ENCODE results near the gene APOA1.

DNA sequence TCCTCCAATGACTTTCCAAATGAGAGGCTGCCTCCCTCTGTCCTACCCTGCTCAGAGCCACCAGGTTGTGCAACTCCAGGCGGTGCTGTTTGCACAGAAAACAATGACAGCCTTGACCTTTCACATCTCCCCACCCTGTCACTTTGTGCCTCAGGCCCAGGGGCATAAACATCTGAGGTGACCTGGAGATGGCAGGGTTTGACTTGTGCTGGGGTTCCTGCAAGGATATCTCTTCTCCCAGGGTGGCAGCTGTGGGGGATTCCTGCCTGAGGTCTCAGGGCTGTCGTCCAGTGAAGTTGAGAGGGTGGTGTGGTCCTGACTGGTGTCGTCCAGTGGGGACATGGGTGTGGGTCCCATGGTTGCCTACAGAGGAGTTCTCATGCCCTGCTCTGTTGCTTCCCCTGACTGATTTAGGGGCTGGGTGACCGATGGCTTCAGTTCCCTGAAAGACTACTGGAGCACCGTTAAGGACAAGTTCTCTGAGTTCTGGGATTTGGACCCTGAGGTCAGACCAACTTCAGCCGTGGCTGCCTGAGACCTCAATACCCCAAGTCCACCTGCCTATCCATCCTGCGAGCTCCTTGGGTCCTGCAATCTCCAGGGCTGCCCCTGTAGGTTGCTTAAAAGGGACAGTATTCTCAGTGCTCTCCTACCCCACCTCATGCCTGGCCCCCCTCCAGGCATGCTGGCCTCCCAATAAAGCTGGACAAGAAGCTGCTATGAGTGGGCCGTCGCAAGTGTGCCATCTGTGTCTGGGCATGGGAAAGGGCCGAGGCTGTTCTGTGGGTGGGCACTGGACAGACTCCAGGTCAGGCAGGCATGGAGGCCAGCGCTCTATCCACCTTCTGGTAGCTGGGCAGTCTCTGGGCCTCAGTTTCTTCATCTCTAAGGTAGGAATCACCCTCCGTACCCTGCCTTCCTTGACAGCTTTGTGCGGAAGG is 4.8 kb downstream of the APOA1 start:
- TF ChIP-seq, protein P1, sequence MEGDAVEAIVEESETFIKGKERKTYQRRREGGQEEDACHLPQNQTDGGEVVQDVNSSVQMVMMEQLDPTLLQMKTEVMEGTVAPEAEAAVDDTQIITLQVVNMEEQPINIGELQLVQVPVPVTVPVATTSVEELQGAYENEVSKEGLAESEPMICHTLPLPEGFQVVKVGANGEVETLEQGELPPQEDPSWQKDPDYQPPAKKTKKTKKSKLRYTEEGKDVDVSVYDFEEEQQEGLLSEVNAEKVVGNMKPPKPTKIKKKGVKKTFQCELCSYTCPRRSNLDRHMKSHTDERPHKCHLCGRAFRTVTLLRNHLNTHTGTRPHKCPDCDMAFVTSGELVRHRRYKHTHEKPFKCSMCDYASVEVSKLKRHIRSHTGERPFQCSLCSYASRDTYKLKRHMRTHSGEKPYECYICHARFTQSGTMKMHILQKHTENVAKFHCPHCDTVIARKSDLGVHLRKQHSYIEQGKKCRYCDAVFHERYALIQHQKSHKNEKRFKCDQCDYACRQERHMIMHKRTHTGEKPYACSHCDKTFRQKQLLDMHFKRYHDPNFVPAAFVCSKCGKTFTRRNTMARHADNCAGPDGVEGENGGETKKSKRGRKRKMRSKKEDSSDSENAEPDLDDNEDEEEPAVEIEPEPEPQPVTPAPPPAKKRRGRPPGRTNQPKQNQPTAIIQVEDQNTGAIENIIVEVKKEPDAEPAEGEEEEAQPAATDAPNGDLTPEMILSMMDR (optimal IDR thresholded peaks at IDR 0.05 in 1 of 3, IDR thresholded peaks at IDR 0.05 in 1 of 3, conservative IDR thresholded peaks at IDR 0.05 in 1 of 3; ENCODE audit: extremely low read depth in 1 of 3, insufficient read depth in 2 of 3, low read length in 3 of 3) = no peak
- TF ChIP-seq EZH2 (IDR thresholded peaks at IDR 0.05; ENCODE audit: low read length) = no peak
